Uterus (tissue), 4 donors: Measurements from ENCODE around the gene TIMM44. TPM values are rescaled to one million over a fixed set of nuclear protein-coding genes. Genes with fewer than 3 reads are reported as not detected.

Experiments
- DNase-seq, 2 donors: peaks; one replicate each; pipeline ENCODE4 v3.0.0-alpha.2; 2019 to 2020
- H3K27ac ChIP-seq, 2 donors: fragments of 200-600 bp; sonication (generic); 1 replicate in 1 of 2; 2 replicates in 1 of 2; pipeline ENCODE4 v1.5.1; 2016 to 2018
- H3K27me3 ChIP-seq, 2 donors: fragments of 200-600 bp; sonication (generic); one replicate each; pipeline ENCODE4 v1.5.1; 2018 to 2019; ENCODE audit warnings: control low read depth in 1 of 2
- H3K36me3 ChIP-seq, 2 donors: fragments of 200-600 bp; sonication (generic); one replicate each; pipeline ENCODE4 v1.5.1; 2019; ENCODE audit warnings: control low read depth in 1 of 2
- H3K4me1 ChIP-seq, 2 donors: fragments of 200-600 bp; sonication (generic); one replicate each; pipeline ENCODE4 v1.5.1; 2018 to 2019; ENCODE audit warnings: control low read depth in 1 of 2
- H3K4me3 ChIP-seq, 2 donors: fragments of 200-600 bp; sonication (generic); 1 replicate in 1 of 2; 2 replicates in 1 of 2; pipeline ENCODE4 v1.5.1; 2018 to 2019; ENCODE audit warnings: mild to moderate bottlenecking in 1 of 2
- H3K9me3 ChIP-seq, 2 donors: fragments of 200-600 bp; sonication (generic); one replicate each; pipeline ENCODE4 v1.5.1; 2019; ENCODE audit warnings: control low read depth in 1 of 2
- POLR2A ChIP-seq, 2 donors: fragments of 450-650 bp; IDR thresholded peaks; one replicate each; pipeline ENCODE4 v1.6.1; 2016; ENCODE audit warnings: antibody characterized with exemption in 2 of 2, mild to moderate bottlenecking in 1 of 2, moderate library complexity in 1 of 2
- intact Hi-C: fragments of 100-400 bp; cut with DNase I; formaldehyde crosslinking; loops from one replicate; pipeline ENCODE4 v1.15.1; 2023; ENCODE audit warnings: low total_unique reads
- total RNA-seq, 4 donors: library from RNA; depleted of rRNA in 3 of 4; stranded (reverse); fragments of >200 nt in 3 of 4; gene quantifications; one replicate each; pipeline versions ENCODE4 v1.1.0 to v1.2.4, GENCODE V29; 2014 to 2023
- TF ChIP-seq, protein P1 (sequence below), 4 experiments: fragments of 200-600 bp in 2 of 4; fragments of 450-650 bp in 2 of 4; sonication (generic) in 2 of 4; IDR thresholded peaks; one replicate each; pipeline ENCODE4 v1.5.1; 2016 to 2019; ENCODE audit warnings: antibody characterized with exemption in 4 of 4, mild to moderate bottlenecking in 2 of 4, moderate library complexity in 1 of 4
- donor health status: DM: yes; HTN: yes; CAD: no.

Gene TIMM44
- total RNA-seq, 4 donors from 2014 or later, result 41.1 to 117 (median 62.9) TPM

DNA sequence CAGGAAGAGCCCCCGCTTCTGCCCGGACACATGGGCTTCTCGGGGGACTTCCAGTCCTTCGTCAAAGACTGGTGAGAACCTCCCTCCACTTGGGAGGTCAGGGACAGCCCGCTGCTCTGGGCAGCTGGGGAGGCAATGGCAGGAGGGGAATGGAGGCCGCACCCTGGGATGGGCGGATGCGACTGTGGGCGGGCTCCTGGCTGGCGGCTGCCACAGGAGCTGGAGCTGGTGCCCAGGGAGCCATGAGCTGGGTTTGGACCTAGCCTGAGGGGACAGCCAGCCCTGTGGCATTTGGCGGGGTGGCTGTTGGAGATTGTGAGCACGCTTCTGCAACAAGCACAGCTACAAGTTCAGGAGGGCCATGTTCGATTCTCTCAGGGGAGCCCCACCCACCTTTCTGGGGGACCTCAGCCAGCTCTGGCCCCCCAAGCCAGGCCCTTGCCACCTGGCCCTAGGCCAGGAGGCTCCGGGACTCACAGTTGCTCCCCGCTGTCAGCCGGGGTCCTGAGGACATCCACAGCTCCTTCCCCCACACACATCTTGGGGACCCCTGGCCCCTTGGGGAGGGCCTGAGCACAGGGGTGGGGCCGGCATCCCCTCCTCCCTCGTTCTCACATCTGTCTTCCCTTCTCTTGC, 31.8 kb downstream of the TIMM44 start:
- H3K27me3 ChIP-seq, result peaks cover 5 to 6% of the 10 kb centered on the region in 2 donors
- intact Hi-C loops, result no loop called here
- H3K9me3 ChIP-seq, result no peaks in the 10 kb centered on the region
- TF ChIP-seq, protein P1, sequence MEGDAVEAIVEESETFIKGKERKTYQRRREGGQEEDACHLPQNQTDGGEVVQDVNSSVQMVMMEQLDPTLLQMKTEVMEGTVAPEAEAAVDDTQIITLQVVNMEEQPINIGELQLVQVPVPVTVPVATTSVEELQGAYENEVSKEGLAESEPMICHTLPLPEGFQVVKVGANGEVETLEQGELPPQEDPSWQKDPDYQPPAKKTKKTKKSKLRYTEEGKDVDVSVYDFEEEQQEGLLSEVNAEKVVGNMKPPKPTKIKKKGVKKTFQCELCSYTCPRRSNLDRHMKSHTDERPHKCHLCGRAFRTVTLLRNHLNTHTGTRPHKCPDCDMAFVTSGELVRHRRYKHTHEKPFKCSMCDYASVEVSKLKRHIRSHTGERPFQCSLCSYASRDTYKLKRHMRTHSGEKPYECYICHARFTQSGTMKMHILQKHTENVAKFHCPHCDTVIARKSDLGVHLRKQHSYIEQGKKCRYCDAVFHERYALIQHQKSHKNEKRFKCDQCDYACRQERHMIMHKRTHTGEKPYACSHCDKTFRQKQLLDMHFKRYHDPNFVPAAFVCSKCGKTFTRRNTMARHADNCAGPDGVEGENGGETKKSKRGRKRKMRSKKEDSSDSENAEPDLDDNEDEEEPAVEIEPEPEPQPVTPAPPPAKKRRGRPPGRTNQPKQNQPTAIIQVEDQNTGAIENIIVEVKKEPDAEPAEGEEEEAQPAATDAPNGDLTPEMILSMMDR (IDR thresholded peaks at IDR 0.05), result no peak
- H3K4me1 ChIP-seq, result peaks cover 0 to 11% of the 10 kb centered on the region in 2 donors
- H3K27ac ChIP-seq, result no peak overlapping the region
- no peak for DNase-seq
- H3K4me3 ChIP-seq, result no peak overlapping the region
- no peaks in the 10 kb centered on the region for H3K36me3 ChIP-seq

DNA sequence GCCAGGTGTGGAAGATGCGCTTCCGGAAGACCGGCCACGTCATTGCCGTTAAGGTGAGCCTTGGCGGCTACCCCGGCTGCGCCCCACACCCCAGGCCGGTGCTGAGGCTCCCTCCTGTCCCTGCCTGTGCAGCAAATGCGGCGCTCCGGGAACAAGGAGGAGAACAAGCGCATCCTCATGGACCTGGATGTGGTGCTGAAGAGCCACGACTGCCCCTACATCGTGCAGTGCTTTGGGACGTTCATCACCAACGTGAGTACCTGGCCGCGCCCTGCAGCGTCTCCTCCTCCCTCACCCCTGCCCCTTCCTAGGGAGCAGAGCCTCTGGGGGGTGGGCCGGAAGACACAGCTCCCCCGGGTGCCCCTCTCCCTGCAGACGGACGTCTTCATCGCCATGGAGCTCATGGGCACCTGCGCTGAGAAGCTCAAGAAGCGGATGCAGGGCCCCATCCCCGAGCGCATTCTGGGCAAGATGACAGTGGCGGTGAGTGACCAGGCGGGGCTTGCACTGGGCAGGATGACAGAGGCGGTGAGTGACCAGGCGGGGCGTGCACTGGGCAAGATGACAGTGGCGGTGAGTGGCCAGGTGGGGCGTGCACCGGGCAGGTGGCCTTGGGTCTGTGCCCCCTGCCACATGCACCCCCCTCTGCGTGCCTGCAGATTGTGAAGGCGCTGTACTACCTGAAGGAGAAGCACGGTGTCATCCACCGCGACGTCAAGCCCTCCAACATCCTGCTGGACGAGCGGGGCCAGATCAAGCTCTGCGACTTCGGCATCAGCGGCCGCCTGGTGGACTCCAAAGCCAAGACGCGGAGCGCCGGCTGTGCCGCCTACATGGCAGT, 32.9 kb downstream of the TIMM44 start:
- no peaks in the 10 kb centered on the region for H3K9me3 ChIP-seq
- H3K36me3 ChIP-seq, result no peaks in the 10 kb centered on the region
- no peak overlapping the region for H3K4me3 ChIP-seq
- peak in 1 of 2 donors; percentile 17 for DNase-seq
- TF ChIP-seq POLR2A (IDR thresholded peaks at IDR 0.05), result no peak
- TF ChIP-seq, protein P1 (IDR thresholded peaks at IDR 0.05), result no peak
- no peak overlapping the region for H3K27ac ChIP-seq
- H3K27me3 ChIP-seq, result peaks cover 0 to under 1% of the 10 kb centered on the region in 2 donors
- peaks cover under 1% of the 10 kb centered on the region in 2 donors for H3K4me1 ChIP-seq
- intact Hi-C loops, result no loop called here

DNA sequence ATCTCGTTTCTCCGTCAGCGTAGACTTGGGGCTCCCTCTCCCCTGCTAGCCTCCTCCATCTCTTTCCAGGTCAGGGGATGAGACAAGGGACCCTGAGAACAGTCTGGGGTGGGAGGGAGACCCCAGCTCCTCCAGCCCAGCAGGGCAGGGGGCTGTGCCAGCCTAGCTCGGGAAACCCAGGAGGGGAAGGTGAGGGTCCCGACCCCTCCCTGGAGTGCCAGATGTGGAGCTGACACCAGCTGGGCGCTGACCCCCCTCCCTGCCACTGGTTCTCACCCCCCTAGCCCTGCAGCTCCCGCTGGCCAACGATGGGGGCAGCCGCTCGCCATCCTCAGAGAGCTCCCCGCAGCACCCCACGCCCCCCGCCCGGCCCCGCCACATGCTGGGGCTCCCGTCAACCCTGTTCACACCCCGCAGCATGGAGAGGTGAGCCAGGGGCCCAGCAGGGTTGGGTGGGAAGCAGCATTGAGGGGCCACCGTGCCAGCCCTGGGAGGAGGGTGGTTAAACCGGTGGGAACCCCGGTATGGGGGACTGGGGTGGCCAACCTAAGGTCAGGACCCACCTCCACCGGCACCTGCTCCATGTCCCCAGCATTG, 33.9 kb downstream of the TIMM44 start:
- H3K36me3 ChIP-seq, result no peaks in the 10 kb centered on the region
- H3K27me3 ChIP-seq, result no peaks in the 10 kb centered on the region
- no peak overlapping the region for H3K27ac ChIP-seq
- H3K4me3 ChIP-seq, result no peak overlapping the region
- peak in 1 of 2 donors; percentile 9 for DNase-seq
- H3K9me3 ChIP-seq, result no peaks in the 10 kb centered on the region
- intact Hi-C loops, result no loop called here
- no peak for TF ChIP-seq POLR2A (IDR thresholded peaks at IDR 0.05)
- TF ChIP-seq, protein P1 (IDR thresholded peaks at IDR 0.05), result no peak
- H3K4me1 ChIP-seq, result peaks cover 9 to 10% of the 10 kb centered on the region in 2 donors

DNA sequence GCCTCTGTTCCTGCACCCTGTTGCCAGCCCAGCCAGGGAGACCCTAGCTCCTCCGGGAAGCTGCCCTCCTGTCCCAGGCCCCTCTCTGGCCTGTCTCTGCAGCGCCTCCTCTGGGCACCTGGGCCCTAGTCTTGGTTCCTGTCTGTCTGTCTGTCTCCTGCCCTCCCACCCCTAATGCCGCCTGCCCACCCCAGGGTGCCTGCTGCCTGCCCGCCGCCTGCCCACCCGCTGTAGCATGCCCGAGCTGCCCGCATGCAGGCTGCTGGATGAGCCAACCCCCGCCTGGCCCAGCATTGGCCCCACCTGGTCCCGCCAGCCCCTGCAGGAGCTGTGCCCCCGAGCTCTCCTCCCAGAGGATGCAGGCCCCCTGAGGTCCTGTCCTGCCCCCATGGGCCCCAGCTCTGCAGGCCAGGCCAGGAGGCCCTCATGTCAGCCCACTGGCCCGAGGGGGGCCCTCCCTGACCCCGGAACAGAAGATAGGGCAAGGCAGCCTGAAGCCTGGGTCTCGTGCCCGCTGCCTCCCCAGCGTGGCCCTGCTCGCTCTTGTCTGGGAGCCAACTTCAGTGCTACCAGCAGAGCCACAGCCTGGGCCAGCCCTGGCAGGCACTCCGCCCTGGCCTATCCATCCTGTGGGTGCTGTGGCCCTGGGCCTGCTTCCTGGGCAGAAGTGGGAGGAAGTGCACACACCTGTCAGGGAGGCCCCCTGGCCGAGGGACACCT, 34.6 kb downstream of the TIMM44 start:
- intact Hi-C loops, result no loop called here
- Histone ChIP-seq H3K36me3 (no peaks in the 10 kb centered on the region), H3K9me3 (no peaks in the 10 kb centered on the region), H3K4me3 (no peak overlapping the region), H3K27ac (no peak overlapping the region), H3K4me1 (peaks cover 10% of the 10 kb centered on the region in 2 donors), H3K27me3 (no peaks in the 10 kb centered on the region)
- peak in 1 of 2 donors; percentile 12 for DNase-seq
- TF ChIP-seq, protein P1 (IDR thresholded peaks at IDR 0.05), result no peak
- no peak for TF ChIP-seq POLR2A (IDR thresholded peaks at IDR 0.05)
